CD4-positive, alpha-beta T cell treated with Interleukin-4 for 1 hour (primary cell): Measurements from ENCODE around the gene CLCN1.
A peak's percentile ranks its signal among the peaks of the same experiment; 100 is the strongest.

Experiments
- DNase-seq, 2 donors: peaks; one replicate each; pipeline ENCODE4 v3.0.0-alpha.2; 2020 to 2022

Gene CLCN1

GRCh38 chr7:143295870-143296269 lies 20.0 kb upstream of the CLCN1 start:
- DNase-seq = no peak

- no peak for DNase-seq
These were observed 19.2 kb upstream of the CLCN1 start for GRCh38 chr7:143296686-143297085.

- no peak for DNase-seq
These were observed 16.6 kb upstream of the CLCN1 start for GRCh38 chr7:143299346-143299745.

GRCh38 chr7:143299840-143300239 lies 16.1 kb upstream of the CLCN1 start:
- peak; percentile 60 to 72 for DNase-seq

GRCh38 chr7:143300959-143301935 lies 14.7 kb upstream of the CLCN1 start:
- peak in 1 of 2 donors; percentile 36 for DNase-seq

- DNase-seq = no peak
These were observed 12.2 kb upstream of the CLCN1 start for GRCh38 chr7:143303733-143304132.

GRCh38 chr7:143304938-143305337 lies 11.0 kb upstream of the CLCN1 start:
- DNase-seq = no peak

GRCh38 chr7:143305423-143306070 lies 10.4 kb upstream of the CLCN1 start:
- peak; percentile 63 to 75 for DNase-seq

GRCh38 chr7:143308632-143309031 lies 7.3 kb upstream of the CLCN1 start:
- no peak for DNase-seq

- no peak for DNase-seq
These were observed 1.8 kb upstream of the CLCN1 start for GRCh38 chr7:143314127-143314526.

GRCh38 chr7:143316492-143316891 lies 581 bp downstream of the CLCN1 start:
- no peak for DNase-seq

- DNase-seq = no peak
These were observed 2.8 kb downstream of the CLCN1 start for GRCh38 chr7:143318661-143319060.

- no peak for DNase-seq
These were observed 4.7 kb downstream of the CLCN1 start for GRCh38 chr7:143320620-143321019.

GRCh38 chr7:143321242-143321641 lies 5.3 kb downstream of the CLCN1 start:
- no peak for DNase-seq

GRCh38 chr7:143321734-143322133 lies 5.8 kb downstream of the CLCN1 start:
- peak in 1 of 2 donors; percentile 26 for DNase-seq

GRCh38 chr7:143322760-143323633 lies 7.1 kb downstream of the CLCN1 start:
- no peak for DNase-seq

GRCh38 chr7:143323653-143324052 lies 7.7 kb downstream of the CLCN1 start:
- no peak for DNase-seq

GRCh38 chr7:143325240-143325639 lies 9.3 kb downstream of the CLCN1 start:
- DNase-seq = no peak

GRCh38 chr7:143327903-143328302 lies 12.0 kb downstream of the CLCN1 start:
- DNase-seq = no peak

GRCh38 chr7:143329471-143330170 lies 13.7 kb downstream of the CLCN1 start:
- DNase-seq = no peak

- DNase-seq = peak in 1 of 2 donors; percentile 36
These were observed 15.4 kb downstream of the CLCN1 start for GRCh38 chr7:143331179-143331801.

- DNase-seq = no peak
These were observed 18.3 kb downstream of the CLCN1 start for GRCh38 chr7:143334244-143334643.
